Liver (tissue), 9 donors: Measurements from ENCODE around the gene TMEM273. TPM values are rescaled to one million over a fixed set of nuclear protein-coding genes. Genes with fewer than 3 reads are reported as not detected.

Experiments
- DNase-seq: peaks from one replicate; pipeline ENCODE4 v3.0.0-alpha.2; 2017; ENCODE audit warnings: low spot score
- H3K27ac ChIP-seq, 2 donors: one replicate each; pipeline ENCODE4 v1.7.0; 2013; ENCODE audit warnings: inconsistent platforms in 2 of 2, low read length in 2 of 2, control low read depth in 1 of 2, low read depth in 1 of 2, mild to moderate bottlenecking in 1 of 2
- H3K27me3 ChIP-seq, 4 donors: one replicate each; pipeline versions ENCODE4 v1.6.1 to v1.7.0; 2013; ENCODE audit warnings: low read length in 3 of 4, inconsistent platforms in 1 of 4, mild to moderate bottlenecking in 1 of 4, moderate library complexity in 1 of 4; ENCODE audit not compliant: control insufficient read depth in 4 of 4, insufficient read depth in 4 of 4
- H3K36me3 ChIP-seq, 4 donors: one replicate each; pipeline versions ENCODE4 v1.6.1 to v1.7.0; 2013; ENCODE audit warnings: low read length in 3 of 4, mild to moderate bottlenecking in 3 of 4, low read depth in 1 of 4, moderate library complexity in 1 of 4; ENCODE audit not compliant: control insufficient read depth in 4 of 4, insufficient read depth in 3 of 4
- H3K4me1 ChIP-seq, 4 donors: one replicate each; pipeline versions ENCODE4 v1.6.1 to v1.7.0; 2013; ENCODE audit warnings: low read length in 3 of 4, mild to moderate bottlenecking in 3 of 4, moderate library complexity in 1 of 4; ENCODE audit not compliant: control insufficient read depth in 4 of 4, insufficient read depth in 4 of 4
- H3K4me3 ChIP-seq, 3 donors: one replicate each; pipeline versions ENCODE4 v1.6.1 to v1.7.0; 2013; ENCODE audit warnings: low read length in 3 of 3, control low read depth in 1 of 3, low read depth in 1 of 3, mild to moderate bottlenecking in 1 of 3
- H3K9ac ChIP-seq, 2 donors: one replicate each; pipeline ENCODE4 v1.7.0; 2013; ENCODE audit warnings: low read length in 2 of 2, mild to moderate bottlenecking in 2 of 2, moderate library complexity in 2 of 2, control low read depth in 1 of 2, low read depth in 1 of 2
- H3K9me3 ChIP-seq, 4 donors: one replicate each; pipeline versions ENCODE4 v1.6.1 to v1.7.0; 2013; ENCODE audit warnings: low read length in 3 of 4; ENCODE audit not compliant: control insufficient read depth in 4 of 4
- EGR1 ChIP-seq, 2 donors: IDR thresholded peaks; 2 replicates each; pipeline ENCODE4 v1.6.1; 2016 to 2018; ENCODE audit warnings: antibody characterized with exemption in 2 of 2, low read depth in 2 of 2
- FOXA1 ChIP-seq: IDR thresholded peaks from 2 replicates; pipeline ENCODE4 v1.6.1; 2016; ENCODE audit warnings: antibody characterized with exemption
- FOXA2 ChIP-seq: IDR thresholded peaks from 2 replicates; pipeline ENCODE4 v1.6.1; 2016; ENCODE audit warnings: antibody characterized with exemption
- GABPA ChIP-seq, 2 donors: IDR thresholded peaks in 1 of 2; conservative IDR thresholded peaks in 1 of 2; 2 replicates each; pipeline ENCODE4 v1.6.1; 2016; ENCODE audit warnings: antibody characterized with exemption in 2 of 2, mild to moderate bottlenecking in 1 of 2, moderate library complexity in 1 of 2
- HNF4A ChIP-seq, 2 donors: conservative IDR thresholded peaks; 2 replicates each; pipeline ENCODE4 v1.6.1; 2016; ENCODE audit warnings: antibody characterized with exemption in 2 of 2, mild to moderate bottlenecking in 2 of 2
- HNF4G ChIP-seq: IDR thresholded peaks from 2 replicates; pipeline ENCODE4 v1.6.1; 2016; ENCODE audit warnings: antibody characterized with exemption
- JUND ChIP-seq, 2 donors: IDR thresholded peaks; 2 replicates each; pipeline ENCODE4 v1.6.1; 2016; ENCODE audit warnings: antibody characterized with exemption in 2 of 2
- MAX ChIP-seq: IDR thresholded peaks from 2 replicates; pipeline ENCODE4 v1.6.1; 2016; ENCODE audit warnings: antibody characterized with exemption
- NR2F2 ChIP-seq: IDR thresholded peaks from 2 replicates; pipeline ENCODE4 v1.6.1; 2016; ENCODE audit warnings: antibody characterized with exemption
- RAD21 ChIP-seq, 2 donors: IDR thresholded peaks; 2 replicates each; pipeline ENCODE4 v1.6.1; 2016; ENCODE audit warnings: antibody characterized with exemption in 2 of 2, mild to moderate bottlenecking in 2 of 2
- RXRA ChIP-seq, 2 donors: IDR thresholded peaks; 2 replicates each; pipeline ENCODE4 v1.6.1; 2017 to 2018; ENCODE audit warnings: antibody characterized with exemption in 2 of 2, mild to moderate bottlenecking in 1 of 2
- SP1 ChIP-seq: IDR thresholded peaks from 2 replicates; pipeline ENCODE4 v1.6.1; 2018; ENCODE audit warnings: antibody characterized with exemption, mild to moderate bottlenecking
- TAF1 ChIP-seq: conservative IDR thresholded peaks from 2 replicates; pipeline ENCODE4 v1.6.1; 2016; ENCODE audit warnings: antibody characterized with exemption, mild to moderate bottlenecking
- WGBS: extraction: QIAGEN DNeasy Blood & Tissue Kit; methylation state at CpG from one replicate; pipeline ENCODE4 v1.1.7; 2013; 5-methylcytosine and 5-hydroxymethylcytosine counted together
- polyA plus RNA-seq, 2 donors: library from polyadenylated mRNA; stranded (reverse) in 1 of 2; unstranded in 1 of 2; fragments of 200-250 nt in 1 of 2; fragments of >200 nt in 1 of 2; fragmentation: Nextera tagmentation in 1 of 2; extraction: Ambion mirVana in 1 of 2; gene quantifications; one replicate each; pipeline versions ENCODE4 v1.2.1 to v1.2.3, GENCODE V29; 2013 to 2015
- total RNA-seq, 2 donors: library from RNA; depleted of rRNA; stranded (reverse); fragments of >200 nt; gene quantifications; one replicate each; pipeline ENCODE4 v1.2.3, GENCODE V29; 2014
- TF ChIP-seq, protein P1 (sequence below): IDR thresholded peaks from 2 replicates; pipeline ENCODE4 v1.6.1; 2016; ENCODE audit warnings: antibody characterized with exemption, mild to moderate bottlenecking
- TF ChIP-seq, protein P2 (sequence below): IDR thresholded peaks from 2 replicates; pipeline ENCODE4 v1.6.1; 2016; ENCODE audit warnings: antibody characterized with exemption
- donor health status: healthy.
- donor health status: healthy.
- donor health status: healthy.
- donor health status: healthy.
- donor health status: healthy.

Gene TMEM273
- total and polyA plus RNA-seq, 4 donors = 2.5 to 9.5 (median 4.5) TPM

DNA sequence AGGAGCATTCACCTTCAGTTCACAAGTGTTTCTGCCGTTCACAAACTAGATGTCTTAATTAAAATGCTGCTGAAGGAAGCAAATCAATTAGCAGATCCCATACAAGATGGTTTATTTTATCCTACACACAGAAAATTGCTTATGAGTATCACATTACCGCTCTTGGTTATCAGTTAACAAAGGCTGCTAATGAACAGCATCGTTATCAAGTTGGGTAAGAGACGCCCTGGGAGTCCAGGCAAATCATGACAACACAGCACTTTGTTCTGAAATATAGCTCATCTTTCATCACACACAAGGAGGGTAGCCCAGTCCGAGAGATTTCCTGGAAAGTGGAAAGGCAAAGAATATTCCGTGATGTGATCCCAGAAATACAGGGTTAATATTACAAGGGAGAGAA is 33.5 kb downstream of the TMEM273 start:
- Histone ChIP-seq H3K9ac (no peak overlapping the region), H3K27ac (no peak overlapping the region), H3K4me3 (no peak overlapping the region), H3K4me1 (no peaks in the 10 kb centered on the region), H3K9me3 (no peaks in the 10 kb centered on the region), H3K27me3 (no peaks in the 10 kb centered on the region), H3K36me3 (no peaks in the 10 kb centered on the region)
- no peak for DNase-seq
- TF ChIP-seq, protein P1, sequence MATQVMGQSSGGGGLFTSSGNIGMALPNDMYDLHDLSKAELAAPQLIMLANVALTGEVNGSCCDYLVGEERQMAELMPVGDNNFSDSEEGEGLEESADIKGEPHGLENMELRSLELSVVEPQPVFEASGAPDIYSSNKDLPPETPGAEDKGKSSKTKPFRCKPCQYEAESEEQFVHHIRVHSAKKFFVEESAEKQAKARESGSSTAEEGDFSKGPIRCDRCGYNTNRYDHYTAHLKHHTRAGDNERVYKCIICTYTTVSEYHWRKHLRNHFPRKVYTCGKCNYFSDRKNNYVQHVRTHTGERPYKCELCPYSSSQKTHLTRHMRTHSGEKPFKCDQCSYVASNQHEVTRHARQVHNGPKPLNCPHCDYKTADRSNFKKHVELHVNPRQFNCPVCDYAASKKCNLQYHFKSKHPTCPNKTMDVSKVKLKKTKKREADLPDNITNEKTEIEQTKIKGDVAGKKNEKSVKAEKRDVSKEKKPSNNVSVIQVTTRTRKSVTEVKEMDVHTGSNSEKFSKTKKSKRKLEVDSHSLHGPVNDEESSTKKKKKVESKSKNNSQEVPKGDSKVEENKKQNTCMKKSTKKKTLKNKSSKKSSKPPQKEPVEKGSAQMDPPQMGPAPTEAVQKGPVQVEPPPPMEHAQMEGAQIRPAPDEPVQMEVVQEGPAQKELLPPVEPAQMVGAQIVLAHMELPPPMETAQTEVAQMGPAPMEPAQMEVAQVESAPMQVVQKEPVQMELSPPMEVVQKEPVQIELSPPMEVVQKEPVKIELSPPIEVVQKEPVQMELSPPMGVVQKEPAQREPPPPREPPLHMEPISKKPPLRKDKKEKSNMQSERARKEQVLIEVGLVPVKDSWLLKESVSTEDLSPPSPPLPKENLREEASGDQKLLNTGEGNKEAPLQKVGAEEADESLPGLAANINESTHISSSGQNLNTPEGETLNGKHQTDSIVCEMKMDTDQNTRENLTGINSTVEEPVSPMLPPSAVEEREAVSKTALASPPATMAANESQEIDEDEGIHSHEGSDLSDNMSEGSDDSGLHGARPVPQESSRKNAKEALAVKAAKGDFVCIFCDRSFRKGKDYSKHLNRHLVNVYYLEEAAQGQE = no peak
- TF ChIP-seq RAD21 (IDR thresholded peaks at IDR 0.05) = no peak
- TF ChIP-seq RXRA (IDR thresholded peaks at IDR 0.05) = no peak
- no peak for TF ChIP-seq FOXA2
- no peak for TF ChIP-seq TAF1
- TF ChIP-seq SP1 = no peak
- no peak for TF ChIP-seq HNF4G
- TF ChIP-seq GABPA (IDR thresholded peaks at IDR 0.05 in 1 of 2, conservative IDR thresholded peaks at IDR 0.05 in 1 of 2) = no peak
- no peak for TF ChIP-seq MAX
- TF ChIP-seq JUND (IDR thresholded peaks at IDR 0.05) = no peak
- TF ChIP-seq, protein P2, sequence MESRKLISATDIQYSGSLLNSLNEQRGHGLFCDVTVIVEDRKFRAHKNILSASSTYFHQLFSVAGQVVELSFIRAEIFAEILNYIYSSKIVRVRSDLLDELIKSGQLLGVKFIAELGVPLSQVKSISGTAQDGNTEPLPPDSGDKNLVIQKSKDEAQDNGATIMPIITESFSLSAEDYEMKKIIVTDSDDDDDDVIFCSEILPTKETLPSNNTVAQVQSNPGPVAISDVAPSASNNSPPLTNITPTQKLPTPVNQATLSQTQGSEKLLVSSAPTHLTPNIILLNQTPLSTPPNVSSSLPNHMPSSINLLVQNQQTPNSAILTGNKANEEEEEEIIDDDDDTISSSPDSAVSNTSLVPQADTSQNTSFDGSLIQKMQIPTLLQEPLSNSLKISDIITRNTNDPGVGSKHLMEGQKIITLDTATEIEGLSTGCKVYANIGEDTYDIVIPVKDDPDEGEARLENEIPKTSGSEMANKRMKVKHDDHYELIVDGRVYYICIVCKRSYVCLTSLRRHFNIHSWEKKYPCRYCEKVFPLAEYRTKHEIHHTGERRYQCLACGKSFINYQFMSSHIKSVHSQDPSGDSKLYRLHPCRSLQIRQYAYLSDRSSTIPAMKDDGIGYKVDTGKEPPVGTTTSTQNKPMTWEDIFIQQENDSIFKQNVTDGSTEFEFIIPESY = no peak
- no peak for TF ChIP-seq NR2F2
- TF ChIP-seq EGR1 (IDR thresholded peaks at IDR 0.05; ENCODE audit: low read depth in 2 of 2) = no peak
- no peak for TF ChIP-seq FOXA1
- 84% methylated on average over 6 of the region's 6 CpGs for WGBS

DNA sequence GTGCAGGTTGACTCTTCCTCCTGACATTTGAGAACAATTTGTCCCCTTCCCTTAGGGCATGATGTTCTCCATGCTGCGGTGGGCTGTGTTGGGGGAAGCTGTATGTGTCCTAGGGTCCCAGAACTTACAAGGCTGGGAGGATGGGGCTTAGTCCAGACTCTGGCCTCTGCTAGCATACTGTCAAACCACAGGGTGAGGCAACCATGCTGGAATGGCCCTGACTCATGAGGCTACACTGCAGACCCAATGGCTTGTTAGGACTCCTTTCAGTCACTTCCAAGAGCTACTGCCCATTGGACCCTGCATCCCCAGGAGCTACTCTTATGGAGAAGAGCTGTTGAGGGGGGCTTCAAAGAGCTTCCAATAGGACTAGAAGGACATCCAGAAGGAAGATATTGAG is 34.2 kb downstream of the TMEM273 start:
- no peak for DNase-seq
- Histone ChIP-seq H3K27ac (no peak overlapping the region), H3K9ac (no peak overlapping the region), H3K9me3 (no peaks in the 10 kb centered on the region), H3K36me3 (no peaks in the 10 kb centered on the region), H3K4me1 (no peaks in the 10 kb centered on the region), H3K27me3 (no peaks in the 10 kb centered on the region), H3K4me3 (no peak overlapping the region)
- TF ChIP-seq FOXA1 (no peak), RXRA (IDR thresholded peaks at IDR 0.05) (no peak), JUND (IDR thresholded peaks at IDR 0.05) (no peak), HNF4A (conservative IDR thresholded peaks at IDR 0.05) (no peak)
- TF ChIP-seq, protein P1 = no peak
- 96% methylated on average over 1 of the region's 1 CpG for WGBS
